NCI-H2227 treated with DMSO at 0.1 percent for 48 hours (cell line): ENCODE results near the gene HECTD2.
"Not testable (repeated sequence)": the region's sequence is repeated elsewhere in the genome, so short reads cannot be mapped to it uniquely, and the experiment has no call there.

ENCODE experiments used
- DNase-seq: peaks from one replicate; lab custom pipeline; 2025; lab: John Stamatoyannopoulos, UW

HECTD2 gene

GRCh38 chr10:91412354-91413087 is 2.4 kb downstream of the HECTD2 start:
- no peak for DNase-seq

- DNase-seq = no peak
Measured at GRCh38 chr10:91415816-91416215, 5.7 kb downstream of the HECTD2 start.

DNA sequence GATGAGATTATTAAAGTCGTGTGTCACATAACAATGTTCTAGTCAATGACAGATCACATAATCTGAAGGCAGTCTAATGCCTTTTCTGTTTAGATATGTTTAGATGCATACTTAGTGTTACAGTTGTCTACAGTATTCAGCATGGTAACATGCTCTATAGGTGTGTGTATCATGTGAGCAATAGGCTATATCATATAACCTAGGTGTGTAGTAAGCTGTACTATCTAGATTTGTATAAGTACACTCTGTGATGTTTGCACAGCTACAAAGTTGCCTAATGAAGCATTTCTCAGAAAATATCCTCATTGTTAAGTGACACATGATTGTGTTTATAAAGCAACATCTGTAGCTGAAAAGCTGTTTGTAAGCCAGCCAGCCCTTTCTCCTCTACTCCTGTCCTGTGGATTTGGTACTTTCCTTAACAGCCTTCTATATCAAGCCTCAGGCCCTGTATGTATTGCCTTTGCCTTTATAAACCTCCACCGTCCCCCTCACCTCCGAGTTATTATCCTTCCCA is 6.3 kb downstream of the HECTD2 start:
- no peak for DNase-seq

GRCh38 chr10:91418416-91418815 is 8.3 kb downstream of the HECTD2 start:
- no peak for DNase-seq

DNA sequence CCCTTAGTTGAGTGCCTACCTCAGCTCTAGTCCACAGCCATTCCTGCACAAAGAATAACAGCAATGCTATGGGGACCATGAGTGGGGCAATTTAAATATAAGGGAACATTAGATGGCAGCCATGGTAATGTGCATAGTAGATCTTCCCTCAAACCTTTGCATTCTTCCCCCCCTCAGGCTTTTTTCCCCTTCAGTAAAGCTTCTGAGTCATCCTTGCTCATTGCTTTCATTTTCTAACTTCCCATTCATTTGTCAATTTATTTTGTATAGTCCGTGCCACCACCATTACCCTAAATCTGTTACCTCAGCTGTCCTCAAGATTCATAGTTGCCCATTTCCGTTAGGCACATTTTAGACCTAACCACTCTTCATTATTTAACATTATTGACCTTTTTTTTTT is 10.7 kb downstream of the HECTD2 start:
- DNase-seq = no peak

GRCh38 chr10:91422915-91423314 is 12.8 kb downstream of the HECTD2 start:
- DNase-seq = no peak

DNA sequence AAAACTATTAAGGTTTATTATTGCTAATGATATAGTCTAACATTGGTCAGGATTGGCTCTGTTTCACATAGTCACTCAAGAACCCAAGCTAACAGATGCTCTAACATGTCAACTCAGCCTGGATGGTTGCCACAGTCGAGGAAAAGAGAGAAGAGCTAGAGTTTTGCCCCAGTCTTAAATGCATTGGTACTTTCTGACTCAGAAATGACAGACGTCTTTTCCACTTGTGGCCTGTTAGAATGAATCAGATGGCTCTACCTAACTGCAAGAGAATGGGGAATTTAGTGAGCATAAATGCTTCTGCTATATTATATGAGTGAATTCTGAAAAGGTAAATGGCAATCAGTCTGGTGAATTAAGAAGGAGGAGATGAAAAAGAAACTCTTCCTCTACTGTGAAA is 13.9 kb downstream of the HECTD2 start:
- no peak for DNase-seq

- no peak for DNase-seq
Measured at GRCh38 chr10:91432175-91432574, 22.0 kb downstream of the HECTD2 start.

DNA sequence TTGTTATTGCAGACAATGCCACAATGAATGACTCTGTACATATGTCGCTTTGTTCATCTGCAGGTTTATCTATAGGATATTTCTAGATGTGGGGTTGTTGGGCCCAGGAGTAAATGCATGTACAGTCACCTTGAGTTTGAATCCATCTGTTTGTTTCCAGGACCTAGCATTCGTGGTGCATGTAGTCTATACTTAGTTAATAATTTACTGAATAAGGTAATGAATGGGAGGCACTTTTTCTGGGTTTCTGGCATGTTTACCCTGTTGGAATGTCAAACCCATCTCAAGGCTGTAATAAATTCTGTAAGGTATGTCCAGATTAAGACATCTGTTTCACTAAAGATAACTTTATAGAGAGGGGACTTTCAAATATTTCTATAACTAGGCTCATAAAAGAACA is 23.5 kb downstream of the HECTD2 start:
- DNase-seq = no peak

DNA sequence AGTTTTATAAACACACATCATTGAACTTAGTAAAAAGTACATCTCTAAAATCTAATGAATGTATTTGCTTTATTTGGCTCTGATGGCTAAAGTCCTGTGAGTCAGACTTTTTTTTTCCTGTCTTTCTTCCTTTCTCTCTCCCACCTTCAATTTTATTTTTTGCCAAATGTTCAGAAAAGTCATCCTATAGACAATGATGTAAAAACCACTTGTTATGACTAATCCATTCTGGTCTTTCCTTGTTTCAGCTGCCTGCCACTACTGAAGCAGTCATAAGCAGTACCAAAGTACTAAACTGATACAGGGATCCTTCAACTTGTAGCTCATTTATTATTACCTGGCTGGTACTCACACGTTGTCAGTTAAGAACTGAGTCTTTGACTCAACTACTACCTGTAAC is 23.9 kb downstream of the HECTD2 start:
- no peak for DNase-seq

- DNase-seq = no peak
Measured at GRCh38 chr10:91435241-91435640, 25.1 kb downstream of the HECTD2 start.

GRCh38 chr10:91438228-91438627 is 28.1 kb downstream of the HECTD2 start:
- not testable (repeated sequence) for DNase-seq

- DNase-seq = no peak
Measured at GRCh38 chr10:91444211-91445182, 34.4 kb downstream of the HECTD2 start.

- DNase-seq = no peak
Measured at GRCh38 chr10:91452063-91452462, 41.9 kb downstream of the HECTD2 start.

DNA sequence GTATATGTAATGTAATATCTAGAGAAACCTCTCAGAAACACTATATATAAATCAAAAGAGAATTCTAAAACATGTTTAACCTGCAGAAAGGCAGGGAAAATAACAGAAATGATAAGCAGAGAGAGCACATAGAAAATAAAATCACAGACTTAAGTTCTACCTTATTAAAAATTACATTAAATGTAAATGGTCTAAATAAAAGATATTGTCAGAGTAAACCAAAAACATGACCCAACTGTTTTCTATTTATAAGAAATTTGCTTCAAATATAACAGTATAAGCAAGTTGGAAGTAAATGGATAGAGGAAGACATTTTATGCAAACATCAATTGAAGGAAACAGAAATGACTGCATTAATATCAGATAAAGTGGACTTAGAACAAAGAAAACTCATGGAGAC is 43.4 kb downstream of the HECTD2 start:
- DNase-seq = no peak

GRCh38 chr10:91455135-91455534 is 45.0 kb downstream of the HECTD2 start:
- DNase-seq = not testable (repeated sequence)

- no peak for DNase-seq
Measured at GRCh38 chr10:91460681-91461080, 50.5 kb downstream of the HECTD2 start.

- no peak for DNase-seq
Measured at GRCh38 chr10:91462423-91462822, 52.3 kb downstream of the HECTD2 start.

GRCh38 chr10:91464500-91464899 is 54.4 kb downstream of the HECTD2 start:
- DNase-seq = no peak

- DNase-seq = no peak
Measured at GRCh38 chr10:91465261-91465660, 55.1 kb downstream of the HECTD2 start.

DNA sequence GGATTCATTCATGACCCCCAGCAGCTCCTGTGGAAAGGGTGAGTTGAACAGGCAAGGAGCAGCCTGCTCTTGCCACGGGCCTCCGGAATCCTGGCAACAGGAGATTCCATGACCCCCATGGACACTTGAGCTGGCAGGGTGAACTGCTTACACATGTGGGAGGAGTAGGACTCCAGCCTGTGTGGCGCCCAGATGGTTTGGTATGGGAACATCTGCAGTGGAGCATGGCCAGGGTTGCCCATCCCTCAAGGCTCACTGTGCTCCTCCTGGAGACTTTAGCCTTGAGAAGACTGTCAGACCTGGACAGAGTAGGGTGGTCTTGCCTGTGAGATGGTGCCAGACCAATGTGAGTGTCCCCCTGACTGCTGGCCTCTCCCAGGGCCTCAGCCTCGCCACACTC is 57.0 kb downstream of the HECTD2 start:
- DNase-seq = no peak

GRCh38 chr10:91471602-91472001 is 61.5 kb downstream of the HECTD2 start:
- no peak for DNase-seq

- no peak for DNase-seq
Measured at GRCh38 chr10:91472911-91473310, 62.8 kb downstream of the HECTD2 start.
